Ascending aorta (tissue), 2 donors: ENCODE measurements around the gene CD300LD. TPM values are rescaled to one million over a fixed set of nuclear protein-coding genes. Genes with fewer than 3 reads are reported as not detected.

Experiments
- DNase-seq, 2 donors: peaks; one replicate each; pipeline ENCODE4 v3.0.0-alpha.2; 2019; ENCODE audit warnings: low spot score in 2 of 2
- H3K27ac ChIP-seq, 2 donors: fragments of 200-600 bp; sonication (generic); one replicate each; pipeline ENCODE4 v1.5.1; 2016 to 2017; ENCODE audit warnings: mild to moderate bottlenecking in 1 of 2
- H3K27me3 ChIP-seq: fragments of 200-600 bp; sonication (generic); one replicate; pipeline ENCODE4 v1.5.1; 2017
- H3K36me3 ChIP-seq, 2 donors: fragments of 200-600 bp; sonication (generic); one replicate each; pipeline ENCODE4 v1.5.1; 2016
- H3K4me1 ChIP-seq, 2 donors: fragments of 200-600 bp; sonication (generic); one replicate each; pipeline ENCODE4 v1.5.1; 2016 to 2017; ENCODE audit warnings: mild to moderate bottlenecking in 1 of 2
- H3K4me3 ChIP-seq, 2 donors: fragments of 200-600 bp; sonication (generic); one replicate each; pipeline ENCODE4 v1.5.1; 2016 to 2017; ENCODE audit warnings: mild to moderate bottlenecking in 1 of 2
- H3K9me3 ChIP-seq, 2 donors: fragments of 200-600 bp; sonication (generic); one replicate each; pipeline ENCODE4 v1.5.1; 2016
- CTCF ChIP-seq, 3 experiments: fragments of 200-600 bp in 2 of 3; fragments of 450-650 bp in 1 of 3; sonication (generic) in 2 of 3; IDR thresholded peaks; one replicate each; pipeline ENCODE4 v1.5.1; 2016 to 2019; ENCODE audit warnings: antibody characterized with exemption in 3 of 3, mild to moderate bottlenecking in 1 of 3, moderate library complexity in 1 of 3
- intact Hi-C: fragments of 100-400 bp; cut with DNase I; formaldehyde crosslinking; loops from one replicate; pipeline ENCODE4 v1.15.1; 2023
- total RNA-seq: library from RNA; depleted of rRNA; stranded (reverse); fragments of >200 nt; gene quantifications from one replicate; pipeline ENCODE4 v1.1.0, GENCODE V29; 2016

Gene CD300LD
- total RNA-seq, 1 donor from 2014 or later = not detected

- Histone ChIP-seq H3K4me1 (no peaks in the 10 kb centered on the region), H3K9me3 (no peaks in the 10 kb centered on the region), H3K27ac (no peak overlapping the region), H3K36me3 (no peaks in the 10 kb centered on the region), H3K4me3 (no peak overlapping the region), H3K27me3 (no peaks in the 10 kb centered on the region)
- TF ChIP-seq CTCF (IDR thresholded peaks at IDR 0.05) = no peak
- intact Hi-C loops = no loop called here
- peak in 1 of 2 donors; percentile 55 for DNase-seq
These were observed 50.6 kb downstream of the CD300LD start for GRCh38 chr17:74541176-74542111.

GRCh38 chr17:74539281-74539820, 52.7 kb downstream of the CD300LD start:
- H3K4me1 ChIP-seq = no peaks in the 10 kb centered on the region
- no peaks in the 10 kb centered on the region for H3K36me3 ChIP-seq
- DNase-seq = no peak
- peaks cover 0 to 4% of the 10 kb centered on the region in 2 donors for H3K9me3 ChIP-seq
- no peak for TF ChIP-seq CTCF (IDR thresholded peaks at IDR 0.05)
- no peak overlapping the region for H3K27ac ChIP-seq
- intact Hi-C loops = no loop called here
- H3K4me3 ChIP-seq = no peak overlapping the region
- no peaks in the 10 kb centered on the region for H3K27me3 ChIP-seq

- no peak for TF ChIP-seq CTCF (IDR thresholded peaks at IDR 0.05)
- no peak overlapping the region for H3K27ac ChIP-seq
- H3K4me3 ChIP-seq = no peak overlapping the region
- H3K36me3 ChIP-seq = no peaks in the 10 kb centered on the region
- H3K27me3 ChIP-seq = no peaks in the 10 kb centered on the region
- peaks cover 0 to 4% of the 10 kb centered on the region in 2 donors for H3K9me3 ChIP-seq
- H3K4me1 ChIP-seq = no peaks in the 10 kb centered on the region
- intact Hi-C loops = no loop called here
- DNase-seq = no peak
These were observed 55.2 kb downstream of the CD300LD start for GRCh38 chr17:74536890-74537289.

- no peak for TF ChIP-seq CTCF (IDR thresholded peaks at IDR 0.05)
- H3K27me3 ChIP-seq = no peaks in the 10 kb centered on the region
- no peak overlapping the region for H3K27ac ChIP-seq
- no peaks in the 10 kb centered on the region for H3K4me1 ChIP-seq
- H3K36me3 ChIP-seq = no peaks in the 10 kb centered on the region
- H3K4me3 ChIP-seq = no peak overlapping the region
- intact Hi-C loops = no loop called here
- peaks cover 0 to 4% of the 10 kb centered on the region in 2 donors for H3K9me3 ChIP-seq
- DNase-seq = peak in 1 of 2 donors; percentile 77
These were observed 60.0 kb downstream of the CD300LD start for GRCh38 chr17:74532115-74532514.

- Histone ChIP-seq H3K4me1 (no peaks in the 10 kb centered on the region), H3K4me3 (no peak within 1 kb of the TSS), H3K27ac (no peak within 1 kb of the TSS), H3K27me3 (no peaks in the 10 kb centered on the region), H3K9me3 (peaks cover 0 to 4% of the 10 kb centered on the region in 2 donors), H3K36me3 (no peaks in the 10 kb centered on the region)
- TF ChIP-seq CTCF (IDR thresholded peaks at IDR 0.05) = no peak
- DNase-seq = peak in 1 of 2 donors; percentile 47
- intact Hi-C loops = no loop called here
These were observed 60.8 kb downstream of the CD300LD start, which contains the start of gene CD300LB for GRCh38 chr17:74531231-74531761. CD300LB (minus strand) TSS chr17:74531475; CDS start chr17:74531350, 125 bp downstream.
